ENCODE measurements around the gene SLC6A4. TPM values are rescaled to one million over a fixed set of nuclear protein-coding genes. Genes with fewer than 3 reads are reported as not detected.

SLC6A4 gene
- total RNA-seq, 1 experiment from 2014 or later: 20.6 TPM

- intact Hi-C loops (cut with micrococcal nuclease; ENCODE audit: unreplicated experiment): no loop called here
- no peaks in the 10 kb centered on the region for H3K9me3 ChIP-seq
- H3K27ac Mint-ChIP-seq (ENCODE audit: unreplicated experiment): no peak overlapping the region
- no peak for TF ChIP-seq CTCF (IDR thresholded peaks at IDR 0.05; ENCODE audit: insufficient read depth in 1 of 2, low read depth in 1 of 2, low read length in 1 of 2, severe bottlenecking in 1 of 2, unreplicated experiment in 1 of 2)
- peaks cover 28% of the 10 kb centered on the region for H3K36me3 Mint-ChIP-seq (ENCODE audit: insufficient read depth, unreplicated experiment)
- ChIA-PET POLR2A (no interaction called here), CTCF (no interaction called here)
- H3K27me3 Mint-ChIP-seq (ENCODE audit: insufficient read depth, unreplicated experiment): no peaks in the 10 kb centered on the region
- H3K4me3 ChIP-seq (ENCODE audit: low read depth, low read length): no peak overlapping the region
- peaks cover 27% of the 10 kb centered on the region for H3K4me1 ChIP-seq
- no peaks in the 10 kb centered on the region for H3K27me3 ChIP-seq (replicated peaks; ENCODE audit: control insufficient read depth, insufficient read depth, low read length)
- BruUV-seq (replicated peaks): no TSS peak
- H3K36me3 ChIP-seq (ENCODE audit: control insufficient read depth, insufficient read depth, low read length): no peaks in the 10 kb centered on the region
- no peaks in the 10 kb centered on the region for H3K9me3 Mint-ChIP-seq (ENCODE audit: unreplicated experiment)
- DNase-seq: no peak
- peaks cover 16% of the 10 kb centered on the region for H3K4me1 Mint-ChIP-seq (ENCODE audit: low read depth, unreplicated experiment)
- H3K4me3 Mint-ChIP-seq (ENCODE audit: unreplicated experiment): no peak overlapping the region
Measured at GRCh38 chr17:30246460-30246859, 11.0 kb upstream of the SLC6A4 start.

- no peak overlapping the region for H3K4me3 Mint-ChIP-seq (ENCODE audit: unreplicated experiment)
- no peaks in the 10 kb centered on the region for H3K27me3 Mint-ChIP-seq (ENCODE audit: insufficient read depth, unreplicated experiment)
- peaks cover 14% of the 10 kb centered on the region for H3K4me1 ChIP-seq
- H3K36me3 Mint-ChIP-seq (ENCODE audit: insufficient read depth, unreplicated experiment): peaks cover 28% of the 10 kb centered on the region
- no TSS peak for BruUV-seq (replicated peaks)
- ChIA-PET CTCF (no interaction called here), POLR2A (no interaction called here)
- intact Hi-C loops (cut with micrococcal nuclease; ENCODE audit: unreplicated experiment): no loop called here
- DNase-seq: no peak
- H3K27me3 ChIP-seq (replicated peaks; ENCODE audit: control insufficient read depth, insufficient read depth, low read length): no peaks in the 10 kb centered on the region
- H3K4me3 ChIP-seq (ENCODE audit: low read depth, low read length): no peak overlapping the region
- no peak overlapping the region for H3K27ac Mint-ChIP-seq (ENCODE audit: unreplicated experiment)
- no peaks in the 10 kb centered on the region for H3K9me3 Mint-ChIP-seq (ENCODE audit: unreplicated experiment)
- no peaks in the 10 kb centered on the region for H3K9me3 ChIP-seq
- peaks cover 15% of the 10 kb centered on the region for H3K4me1 Mint-ChIP-seq (ENCODE audit: low read depth, unreplicated experiment)
- TF ChIP-seq CTCF (IDR thresholded peaks at IDR 0.05; ENCODE audit: insufficient read depth in 1 of 2, low read depth in 1 of 2, low read length in 1 of 2, severe bottlenecking in 1 of 2, unreplicated experiment in 1 of 2): no peak
- no peaks in the 10 kb centered on the region for H3K36me3 ChIP-seq (ENCODE audit: control insufficient read depth, insufficient read depth, low read length)
Measured at GRCh38 chr17:30244853-30245385, 9.4 kb upstream of the SLC6A4 start.

- H3K36me3 ChIP-seq (ENCODE audit: control insufficient read depth, insufficient read depth, low read length): no peaks in the 10 kb centered on the region
- intact Hi-C loops (cut with micrococcal nuclease; ENCODE audit: unreplicated experiment): no loop called here
- H3K36me3 Mint-ChIP-seq (ENCODE audit: insufficient read depth, unreplicated experiment): peaks cover 20% of the 10 kb centered on the region
- no peak overlapping the region for H3K4me3 Mint-ChIP-seq (ENCODE audit: unreplicated experiment)
- H3K4me1 Mint-ChIP-seq (ENCODE audit: low read depth, unreplicated experiment): peaks cover 7% of the 10 kb centered on the region
- no peak overlapping the region for H3K27ac Mint-ChIP-seq (ENCODE audit: unreplicated experiment)
- CTCF ChIA-PET: no interaction called here
- H3K9me3 Mint-ChIP-seq (ENCODE audit: unreplicated experiment): no peaks in the 10 kb centered on the region
- DNase-seq: no peak
- TF ChIP-seq CTCF (IDR thresholded peaks at IDR 0.05; ENCODE audit: insufficient read depth in 1 of 2, low read depth in 1 of 2, low read length in 1 of 2, severe bottlenecking in 1 of 2, unreplicated experiment in 1 of 2): no peak
- 0 out of 2 replicates have a peak, but pooled peaks cover 2% of the 10 kb centered on the region for H3K4me1 ChIP-seq
- no peaks in the 10 kb centered on the region for H3K27me3 Mint-ChIP-seq (ENCODE audit: insufficient read depth, unreplicated experiment)
- no peaks in the 10 kb centered on the region for H3K27me3 ChIP-seq (replicated peaks; ENCODE audit: control insufficient read depth, insufficient read depth, low read length)
- BruUV-seq (replicated peaks): no TSS peak
- no peak overlapping the region for H3K4me3 ChIP-seq (ENCODE audit: low read depth, low read length)
- POLR2A ChIA-PET: no interaction called here
- no peaks in the 10 kb centered on the region for H3K9me3 ChIP-seq
Measured at GRCh38 chr17:30243568-30243967, 8.1 kb upstream of the SLC6A4 start.
